ENCODE data around the gene ATAD1. TPM values are rescaled to one million over a fixed set of nuclear protein-coding genes. Genes with fewer than 3 reads are reported as not detected.
A peak's percentile ranks its signal among the peaks of the same experiment; 100 is the strongest.
"Not testable (repeated sequence)": the region's sequence is repeated elsewhere in the genome, so short reads cannot be mapped to it uniquely, and the experiment has no call there.

ATAD1 gene
- total RNA-seq, 1 donor from 2014 or later, result 44.8 TPM

DNA sequence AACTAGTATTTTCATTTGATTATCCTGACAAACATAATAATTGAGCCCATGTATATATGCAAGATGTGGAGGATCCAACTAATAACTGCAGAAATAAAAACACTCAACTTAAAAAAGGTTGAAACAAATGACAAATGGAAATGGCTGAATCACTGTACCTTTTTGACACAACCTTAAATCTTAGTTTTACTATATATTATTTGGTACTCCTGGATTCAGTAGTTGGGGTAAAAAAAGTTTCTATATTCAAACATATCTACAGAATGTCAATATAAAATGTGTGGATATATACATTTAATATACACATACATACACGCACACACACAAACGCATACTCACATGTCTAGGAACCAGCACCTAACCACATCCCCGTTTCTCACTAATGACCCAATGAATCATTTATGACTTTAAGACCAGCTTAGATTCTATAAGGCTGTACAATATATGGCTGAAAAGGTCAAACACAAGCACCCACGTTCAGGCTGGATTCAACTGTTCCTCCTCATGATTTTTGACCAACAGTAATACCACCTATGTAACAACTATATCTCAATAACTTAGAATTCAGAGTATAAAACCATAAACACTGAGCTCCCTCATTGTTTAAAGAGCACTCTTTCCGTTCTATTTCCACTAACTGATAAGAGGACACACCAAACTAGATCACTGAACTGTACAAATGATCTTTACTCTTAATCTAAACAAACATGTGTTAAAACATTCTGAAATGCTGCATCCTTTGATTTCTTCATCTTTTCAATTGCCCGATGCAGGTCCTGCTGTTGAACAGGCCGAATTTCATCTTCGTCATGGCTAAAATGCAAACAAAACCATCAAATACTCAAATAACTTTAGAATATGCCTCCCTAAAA, 63.8 kb downstream of the ATAD1 start:
- DNase-seq, result no peak

DNA sequence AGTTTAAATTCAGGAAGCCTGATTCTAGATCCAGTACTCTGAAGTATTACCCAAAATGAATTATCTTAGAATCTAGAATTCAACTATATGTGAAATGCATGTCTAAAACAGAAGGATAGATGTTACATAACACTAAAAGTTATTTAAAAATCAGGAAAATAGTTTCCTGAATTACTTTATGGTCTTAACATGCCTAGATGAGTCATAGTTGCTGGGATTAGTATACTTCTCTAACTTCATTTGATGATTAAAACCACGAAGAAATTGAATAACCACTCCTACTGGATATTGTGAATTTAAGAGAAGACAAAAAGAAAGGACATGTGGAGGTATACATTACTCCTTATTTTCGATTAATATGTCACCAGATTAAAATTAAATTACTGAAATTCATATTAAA, 65.5 kb downstream of the ATAD1 start:
- DNase-seq, result no peak

DNA sequence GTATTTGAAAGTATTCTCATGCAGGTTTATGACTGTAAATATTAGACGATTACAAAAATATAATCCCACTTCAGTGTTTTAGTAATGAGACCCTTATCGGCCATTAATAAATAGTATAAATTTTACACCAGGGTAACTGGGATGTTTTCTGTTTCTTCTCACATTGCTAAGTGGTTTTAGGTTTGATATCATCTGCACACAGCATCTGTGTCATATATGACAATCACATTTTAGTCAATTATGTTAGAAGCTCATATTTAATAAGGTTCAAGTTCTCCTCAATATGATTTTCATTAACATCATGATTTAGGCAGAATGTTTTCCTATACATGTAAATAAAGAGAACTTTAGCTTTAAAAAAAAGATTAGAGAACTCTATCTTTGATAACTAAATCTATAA, 66.8 kb downstream of the ATAD1 start:
- DNase-seq, result no peak

DNA sequence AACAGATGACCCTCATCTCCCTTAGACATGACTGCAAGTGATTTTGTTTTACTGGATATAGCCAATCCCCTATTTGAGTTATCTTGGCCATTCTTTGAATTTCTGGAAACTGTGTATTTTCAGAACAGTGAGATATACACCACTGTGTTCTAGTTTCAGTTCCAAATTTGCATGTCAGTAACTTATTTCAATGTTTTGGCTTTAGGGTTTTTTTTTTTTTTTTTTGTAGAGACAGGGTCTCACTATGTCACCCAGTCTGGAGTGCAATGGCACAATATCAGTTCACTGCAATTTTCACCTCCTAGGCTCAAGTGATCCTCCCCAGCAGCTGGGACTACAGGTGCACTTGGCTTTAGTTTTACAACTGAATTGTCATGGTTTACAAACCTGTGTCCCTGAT, 67.2 kb downstream of the ATAD1 start:
- DNase-seq, result no peak

DNA sequence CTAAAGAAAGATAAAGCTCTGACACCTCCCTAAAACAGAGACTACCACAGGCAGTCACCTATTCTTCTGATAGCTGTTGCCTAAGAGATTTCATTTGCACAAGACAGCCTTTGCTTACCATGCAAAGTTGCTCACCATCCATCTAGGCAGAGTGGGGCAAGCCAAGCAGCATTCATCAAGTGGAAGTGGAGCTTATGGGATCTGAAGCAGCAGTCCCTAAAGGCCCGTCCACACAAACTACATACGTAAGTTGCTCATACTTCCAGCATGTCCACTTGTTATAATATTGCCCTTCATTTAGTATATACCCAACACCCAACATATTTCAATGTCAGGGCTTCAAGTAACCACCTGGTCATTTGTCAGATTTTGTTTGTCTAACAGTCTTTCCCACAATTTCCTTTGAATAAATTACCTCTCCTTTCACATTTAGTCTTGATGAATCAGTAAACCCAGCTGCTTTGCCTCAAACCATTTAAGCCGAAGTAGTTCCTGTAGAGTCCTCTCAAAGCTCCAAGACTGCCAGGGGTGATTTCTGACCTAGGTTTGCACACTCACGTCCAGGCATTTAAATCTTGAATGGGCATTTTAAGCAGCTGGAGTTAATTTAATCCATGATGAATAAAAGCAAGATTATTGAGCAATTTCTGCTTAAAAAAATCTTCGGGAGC, 67.9 kb downstream of the ATAD1 start:
- DNase-seq, result peak; percentile 3

DNA sequence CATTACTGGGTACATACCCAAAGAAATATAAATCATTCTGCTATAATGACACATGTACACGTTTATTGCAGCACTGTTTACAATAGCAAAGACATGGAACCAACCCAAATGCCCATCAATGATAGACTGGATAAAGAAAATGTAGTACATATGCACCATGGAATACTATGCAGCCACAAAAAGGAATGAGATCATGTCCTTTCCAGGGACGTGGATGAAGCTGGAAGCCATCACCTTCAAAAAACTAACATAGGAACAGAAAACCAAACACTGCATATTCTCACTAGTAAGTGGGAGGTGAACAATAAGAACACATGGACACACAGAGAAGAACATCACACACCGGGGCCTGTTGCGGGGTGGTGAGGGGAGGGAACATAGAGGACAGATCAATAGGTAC, 69.8 kb downstream of the ATAD1 start:
- DNase-seq, result not testable (repeated sequence)

DNA sequence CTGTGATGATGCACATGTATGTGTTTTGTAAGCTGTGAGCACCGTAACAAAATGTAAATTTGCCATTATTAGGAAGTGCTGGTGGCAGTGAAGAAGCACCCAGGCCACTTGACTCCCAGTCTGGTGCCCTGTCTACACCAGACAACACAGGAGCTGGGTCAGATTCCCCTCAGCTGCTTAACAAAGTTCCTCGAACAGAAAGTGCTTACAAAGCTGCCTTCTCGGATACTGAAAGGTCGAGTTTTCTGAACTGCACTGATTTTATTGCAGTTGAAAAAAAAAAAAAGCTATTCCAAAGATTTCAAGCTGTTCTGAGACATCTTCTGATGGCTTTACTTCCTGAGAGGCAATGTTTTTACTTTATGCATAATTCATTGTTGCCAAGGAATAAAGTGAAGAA, 71.1 kb downstream of the ATAD1 start:
- DNase-seq, result no peak

DNA sequence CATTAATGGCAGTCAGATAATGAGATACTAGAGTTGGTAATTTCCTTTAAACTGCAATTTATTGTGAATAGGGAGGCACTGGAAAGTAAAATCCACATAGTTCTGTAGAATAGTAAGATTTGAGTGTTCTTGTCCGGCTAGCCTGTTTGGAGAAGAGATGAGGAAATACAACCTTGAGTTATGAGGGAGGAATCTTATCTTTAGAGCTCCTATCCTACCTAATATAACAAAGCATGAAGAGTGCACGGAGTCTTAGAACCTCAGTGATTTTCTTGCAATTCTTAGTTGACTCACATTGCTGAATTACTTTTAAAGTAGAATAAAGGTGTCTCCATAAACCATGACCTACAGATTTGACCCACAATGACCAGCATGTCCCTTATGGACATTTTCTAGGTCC, 73.4 kb downstream of the ATAD1 start:
- no peak for DNase-seq

DNA sequence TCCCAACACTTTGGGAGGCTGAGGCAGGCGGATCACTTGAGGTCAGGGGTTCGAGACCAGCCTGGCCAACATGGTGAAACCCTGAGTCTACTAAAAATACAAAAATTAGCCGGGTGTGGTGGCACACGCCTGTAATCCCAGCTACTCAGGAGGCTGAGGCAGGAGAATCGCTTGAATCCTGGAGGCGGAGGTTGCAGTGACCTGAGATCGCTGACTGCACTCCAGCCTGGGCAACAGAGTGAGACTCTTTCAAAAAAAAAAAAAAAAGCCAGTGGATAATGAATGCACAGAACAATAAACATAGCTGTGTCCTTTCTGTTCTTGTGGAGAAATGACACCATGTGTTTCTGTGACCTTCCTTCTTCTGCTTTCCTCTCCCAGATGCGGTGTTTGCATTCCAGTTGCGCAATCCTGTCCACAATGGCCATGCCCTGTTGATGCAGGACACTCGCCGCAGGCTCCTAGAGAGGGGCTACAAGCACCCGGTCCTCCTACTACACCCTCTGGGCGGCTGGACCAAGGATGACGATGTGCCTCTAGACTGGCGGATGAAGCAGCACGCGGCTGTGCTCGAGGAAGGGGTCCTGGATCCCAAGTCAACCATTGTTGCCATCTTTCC, 74.9 kb downstream of the ATAD1 start:
- DNase-seq, result not testable (repeated sequence)

DNA sequence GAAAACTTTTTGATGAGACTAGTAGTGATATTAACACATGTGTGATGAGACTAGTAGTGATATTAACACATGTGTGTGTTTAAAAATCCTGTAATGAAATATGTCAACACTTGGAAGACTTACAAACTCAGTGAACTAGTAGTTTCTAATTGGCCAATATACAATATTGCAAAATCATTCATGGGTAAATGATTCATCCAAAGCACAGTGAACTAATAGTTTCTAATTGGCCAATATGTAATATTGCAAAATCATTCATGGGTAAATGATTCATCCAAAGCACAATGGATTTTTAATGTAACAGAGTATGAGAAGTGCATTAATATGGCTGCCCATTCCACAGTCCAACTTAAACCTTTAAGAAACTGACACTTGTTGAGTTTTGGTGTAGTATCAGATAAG, 77.8 kb downstream of the ATAD1 start:
- DNase-seq, result no peak

DNA sequence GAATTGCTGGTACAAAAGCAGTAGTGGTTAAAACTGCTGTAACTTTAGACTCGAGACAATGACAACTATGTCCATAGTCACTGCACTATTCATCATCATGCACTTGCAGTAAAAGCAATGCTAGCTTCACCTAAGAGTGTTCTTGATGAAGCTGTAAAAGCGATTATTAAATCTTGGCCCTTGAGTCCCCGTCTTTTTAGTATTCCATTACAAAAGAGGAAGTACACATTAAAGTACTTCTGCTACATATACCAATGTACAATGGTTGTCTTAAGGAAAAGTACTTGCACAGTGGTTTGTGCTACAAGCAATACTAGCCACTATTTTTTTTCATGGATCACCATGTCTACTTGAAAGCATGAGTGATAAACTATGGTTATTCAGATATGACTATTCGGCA, 78.3 kb downstream of the ATAD1 start:
- no peak for DNase-seq

DNA sequence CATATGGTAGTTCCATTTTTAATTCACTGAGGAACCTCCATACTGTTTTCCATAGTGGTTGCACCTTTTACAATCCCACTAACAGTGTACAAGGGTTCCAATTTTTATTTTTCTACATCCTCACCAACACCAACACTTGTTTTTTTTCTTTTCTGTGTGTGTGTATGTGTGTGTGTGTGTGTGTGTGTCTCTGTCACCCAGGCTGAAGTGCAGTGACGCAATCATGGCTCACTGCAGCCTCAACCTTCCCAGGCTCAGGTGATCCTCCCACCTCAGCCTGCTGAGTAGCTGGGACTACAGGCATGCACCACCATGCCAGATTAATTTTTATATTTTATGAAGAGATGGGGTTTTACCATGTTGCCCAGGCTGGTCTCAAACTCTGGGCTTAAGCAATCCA, 79.8 kb downstream of the ATAD1 start:
- not testable (repeated sequence) for DNase-seq

DNA sequence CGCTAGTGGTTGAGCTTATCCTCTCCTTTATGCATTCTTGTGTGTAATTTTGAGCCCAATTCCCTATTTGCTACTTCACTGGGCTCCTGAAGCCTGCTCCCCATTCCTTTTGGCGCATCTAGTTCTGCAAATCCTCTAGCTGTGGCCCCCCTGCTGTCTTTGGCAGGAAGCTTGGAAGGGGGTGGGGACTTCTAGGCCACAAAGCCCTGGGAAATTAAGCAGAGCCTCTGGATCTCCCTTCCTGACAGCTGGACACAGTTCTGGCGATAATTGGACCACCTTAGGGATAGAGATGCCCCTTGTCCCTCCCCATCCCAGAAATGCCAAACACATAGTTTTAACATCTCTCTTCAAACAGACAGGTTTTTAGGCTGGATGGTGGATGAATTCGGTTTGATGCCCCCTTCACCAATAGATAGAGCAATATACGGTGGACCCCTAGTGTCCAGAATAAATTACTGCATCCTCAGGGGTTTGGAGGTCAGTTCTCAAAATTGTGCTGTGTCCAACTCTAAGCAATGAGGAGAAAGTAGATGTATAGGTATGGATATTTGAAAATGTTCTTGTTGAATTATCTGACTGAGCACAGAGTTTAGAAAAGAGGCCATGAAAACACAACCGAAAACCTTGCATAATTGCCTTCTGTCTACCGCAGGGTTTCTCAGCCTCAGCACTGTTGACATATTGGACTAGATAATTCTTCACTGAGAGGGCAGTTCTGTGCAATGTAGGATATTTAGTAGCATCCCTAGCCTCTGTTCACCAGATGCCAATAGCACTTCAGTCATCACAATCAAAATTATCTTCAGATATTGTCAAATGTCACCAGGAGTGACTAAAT, 82.8 kb downstream of the ATAD1 start:
- DNase-seq, result peak; percentile 67

DNA sequence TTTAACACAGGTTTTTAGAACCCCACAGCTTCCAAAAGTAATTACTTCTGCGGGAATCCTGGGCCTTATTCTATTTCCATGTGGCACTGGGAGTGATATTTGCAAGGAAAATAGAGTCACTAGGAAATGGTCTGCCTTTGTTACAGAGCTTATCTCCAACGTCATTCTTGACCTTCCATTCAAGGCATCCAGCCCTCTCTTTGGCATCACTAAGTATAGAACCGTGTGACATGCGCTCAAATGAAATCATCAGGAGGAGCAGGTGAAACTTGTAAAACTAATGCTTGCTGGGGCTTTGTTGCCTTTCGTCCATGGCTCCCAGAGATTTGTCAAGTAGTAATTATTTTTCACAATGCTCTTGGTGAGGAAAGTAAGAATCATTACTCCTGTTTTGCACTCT, 84.9 kb downstream of the ATAD1 start:
- DNase-seq, result no peak

DNA sequence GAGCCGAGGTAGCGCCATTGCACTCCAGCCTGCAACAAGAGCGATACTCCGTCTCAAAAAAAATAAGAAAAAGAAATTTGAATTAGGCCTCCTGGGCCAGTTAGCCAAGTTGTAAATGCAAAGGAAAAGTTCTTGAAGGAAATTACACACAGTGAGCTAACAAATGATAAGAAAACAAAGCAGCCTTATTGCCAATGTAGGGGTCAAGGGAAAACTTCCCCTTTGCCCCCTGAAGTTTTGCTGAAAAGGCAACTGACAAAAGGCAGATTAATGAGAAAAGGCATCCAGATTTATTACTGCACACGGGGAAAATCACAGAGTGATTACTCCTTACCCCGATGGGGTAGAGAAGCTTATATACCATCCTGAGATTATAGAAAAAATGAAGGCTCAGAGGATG, 88.1 kb downstream of the ATAD1 start:
- DNase-seq, result no peak

DNA sequence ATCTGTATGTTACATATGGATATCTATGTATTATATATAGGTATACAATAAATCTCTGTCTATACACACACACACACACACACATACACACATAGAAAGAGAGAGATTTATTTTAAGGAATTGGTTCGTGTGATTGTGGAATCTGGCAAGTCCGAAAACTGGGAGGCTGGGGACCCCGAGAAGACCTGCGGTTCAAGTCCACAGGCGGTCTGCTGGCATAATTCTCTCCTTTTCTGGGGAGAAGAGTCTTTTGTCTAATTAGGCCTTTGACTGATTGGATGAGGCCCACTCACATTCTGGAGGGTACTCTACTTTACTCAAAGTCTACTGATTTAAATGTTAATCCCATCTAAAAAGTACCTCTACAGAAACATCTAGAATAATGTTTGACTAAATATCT, 93.2 kb downstream of the ATAD1 start:
- no peak for DNase-seq

DNA sequence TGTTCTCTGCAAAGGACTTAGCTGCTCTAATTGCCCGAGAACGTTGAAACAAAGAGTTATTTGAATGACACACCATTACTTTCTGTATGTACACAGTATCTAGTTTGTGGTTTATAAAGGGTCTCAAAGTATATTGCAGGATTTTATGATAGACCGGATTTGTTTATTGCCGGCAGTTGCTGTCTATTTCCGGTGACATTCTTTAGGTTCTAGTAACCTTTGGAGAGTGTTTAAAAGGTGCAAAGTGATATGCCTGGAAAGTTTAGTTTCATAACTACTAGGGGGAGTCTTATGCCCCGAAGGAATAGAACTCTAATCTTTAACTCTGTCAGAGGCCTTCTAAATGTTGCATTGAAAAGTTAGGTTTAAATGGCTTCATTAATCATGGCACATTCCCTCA, 94.5 kb downstream of the ATAD1 start:
- DNase-seq, result no peak

DNA sequence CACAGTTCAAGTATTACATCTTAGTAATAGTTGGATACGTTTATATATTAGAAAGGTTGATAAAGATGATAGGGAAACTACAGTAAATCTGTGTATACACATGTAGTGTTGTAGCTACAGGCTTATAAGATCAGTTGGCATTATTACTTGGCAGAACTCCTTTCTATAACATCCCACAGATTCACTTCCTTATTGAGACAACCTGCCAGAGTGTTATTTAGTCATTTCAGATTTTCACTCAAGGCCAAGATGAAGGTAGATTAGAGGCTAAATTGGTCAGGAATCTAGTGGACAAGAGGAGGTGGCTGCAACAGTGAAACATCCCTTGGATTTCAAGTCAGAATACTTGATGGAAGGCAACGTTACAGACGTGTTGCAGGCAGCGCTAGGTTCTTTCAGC, 95.3 kb downstream of the ATAD1 start:
- no peak for DNase-seq

DNA sequence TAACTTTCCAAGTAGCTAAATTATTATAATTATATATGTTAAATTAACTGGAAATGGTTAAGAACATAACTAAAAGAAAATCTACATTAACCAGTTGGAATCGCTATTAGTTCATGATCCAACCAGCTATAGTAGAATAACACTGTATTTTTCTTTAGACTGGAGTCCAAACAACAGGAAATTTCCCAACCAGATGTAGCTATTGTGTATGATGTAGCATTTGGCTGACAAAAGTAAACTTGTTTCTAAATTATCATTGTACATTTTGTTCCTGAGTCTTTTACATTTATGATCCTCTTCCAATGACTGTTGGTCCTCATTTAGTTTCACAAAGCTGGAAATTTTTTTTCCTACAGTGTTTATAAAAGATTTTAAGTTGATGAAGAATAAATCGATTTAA, 96.2 kb downstream of the ATAD1 start:
- DNase-seq, result peak; percentile 30

DNA sequence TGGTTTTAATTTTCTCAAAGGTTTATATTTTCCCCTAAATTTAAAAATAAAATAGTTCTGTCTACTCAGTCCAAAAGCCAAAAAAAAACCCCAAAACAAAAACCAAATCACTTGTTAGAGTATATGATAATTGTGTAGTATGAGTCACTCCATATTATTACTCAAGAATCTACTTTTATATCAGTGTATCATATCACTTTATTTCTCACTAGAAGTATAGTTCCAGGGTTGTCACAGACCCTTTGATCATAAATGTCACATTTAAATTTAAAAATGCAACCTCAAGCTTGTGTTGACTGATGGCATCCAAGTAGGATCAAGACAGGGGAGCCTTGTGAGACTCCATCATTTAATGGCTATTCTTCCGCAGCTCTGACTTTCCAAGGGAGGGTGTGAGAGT, 97.4 kb downstream of the ATAD1 start:
- no peak for DNase-seq

DNA sequence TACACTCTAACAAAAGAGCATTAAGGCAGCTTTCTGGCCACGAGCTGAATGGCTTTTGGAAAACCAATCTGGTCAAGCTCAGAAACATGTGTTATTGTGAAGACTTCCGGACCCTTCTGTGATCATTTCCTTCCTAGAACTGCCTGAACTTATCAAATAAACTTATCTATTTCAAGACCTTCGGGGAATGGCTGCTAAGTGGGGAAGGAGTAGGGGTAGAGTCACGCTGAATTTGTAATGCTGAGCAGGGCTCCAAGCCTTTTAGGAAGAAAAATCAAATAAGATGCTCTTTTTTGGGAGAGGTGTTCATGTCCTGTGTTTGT, 101.7 kb downstream of the ATAD1 start:
- DNase-seq, result no peak

DNA sequence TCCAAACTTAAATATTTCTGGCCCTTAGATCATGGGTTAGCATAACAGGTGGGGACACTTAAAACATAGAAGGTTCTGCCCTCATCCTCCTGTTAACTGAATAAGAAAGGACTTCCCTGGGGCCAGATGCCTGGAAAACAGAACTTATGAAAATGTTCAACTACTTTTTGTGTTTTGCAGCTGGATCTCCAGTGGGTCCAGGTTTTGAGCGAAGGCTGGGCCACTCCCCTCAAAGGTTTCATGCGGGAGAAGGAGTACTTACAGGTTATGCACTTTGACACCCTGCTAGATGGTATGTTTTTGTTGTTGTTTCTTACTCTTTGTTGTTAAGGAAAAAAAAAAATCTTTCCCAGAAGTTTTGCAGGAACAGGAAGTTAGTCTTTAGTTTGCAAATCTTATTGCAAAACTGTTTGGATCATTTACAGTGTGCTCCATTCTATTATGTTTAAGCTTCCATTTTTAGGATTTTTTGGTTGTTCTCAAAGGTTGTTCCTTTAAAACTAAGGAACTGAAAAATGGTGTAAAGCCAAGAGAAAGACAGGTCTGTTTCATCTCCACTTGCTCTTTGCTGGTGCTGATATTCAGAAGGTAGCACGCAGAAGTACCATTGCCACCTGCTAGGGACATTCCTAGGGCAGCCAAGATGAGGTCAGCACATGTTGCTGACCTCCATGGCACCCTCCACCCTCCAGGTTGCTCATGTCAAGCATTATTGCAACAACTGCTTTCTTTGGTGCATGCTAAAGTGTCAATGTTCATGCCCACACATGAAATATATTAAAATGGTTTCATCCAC, 102.3 kb downstream of the ATAD1 start:
- DNase-seq, result peak; percentile 20
